ENCODE results near the gene KBTBD7.

DNA sequence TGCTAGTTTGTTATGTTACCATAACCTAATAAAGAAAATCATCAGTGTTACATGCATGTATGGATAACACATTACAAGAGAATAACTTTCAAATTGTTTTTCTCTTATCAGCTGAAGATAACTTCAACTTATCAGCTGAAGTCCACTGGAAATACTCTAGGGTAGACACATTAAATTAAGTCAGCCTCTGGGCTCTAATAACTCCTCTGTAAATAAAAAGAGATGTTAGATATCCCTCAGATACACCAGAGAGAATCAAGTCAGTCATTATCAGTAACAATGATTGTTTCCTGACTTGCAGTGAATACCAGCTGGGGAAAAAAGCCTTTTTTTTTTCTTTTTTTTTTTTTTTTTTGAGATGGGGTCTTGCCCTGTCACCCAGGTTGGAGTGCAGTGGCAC lies 1.6 kb upstream of the KBTBD7 start:
- no peak for TF ChIP-seq POLR2A (IDR thresholded peaks at IDR 0.05; ENCODE audit: low read length)
- TF ChIP-seq GATA1 (IDR thresholded peaks at IDR 0.05; ENCODE audit: low read depth, low read length) = no peak

Data from erythroblast (primary cell).